HepG2 (cell line): ENCODE data around the gene HABP4. TPM values are rescaled to one million over a fixed set of nuclear protein-coding genes. Genes with fewer than 3 reads are reported as not detected.

ENCODE experiments used
- BRCA1 ChIP-seq: sonication (generic); formaldehyde crosslinking; IDR thresholded peaks from 2 replicates; pipeline ENCODE4 v1.4.0; 2020; ENCODE audit warnings: missing genetic modification reagents
- GATA4 ChIP-seq: sonication (generic); IDR thresholded peaks from 2 replicates; pipeline ENCODE4 v1.6.1; 2016; ENCODE audit warnings: antibody characterized with exemption, low read depth, borderline replicate concordance
- GATAD1 ChIP-seq: IDR thresholded peaks from 2 replicates; pipeline ENCODE4 v1.6.1; 2016; ENCODE audit warnings: missing genetic modification reagents, missing compliant biosample characterization
- NR2F6 ChIP-seq, 2 experiments: IDR thresholded peaks; 2 replicates each; pipeline ENCODE4 v1.6.1; 2016; ENCODE audit warnings: antibody characterized with exemption in 1 of 2, mild to moderate bottlenecking in 1 of 2
- PAF1 ChIP-seq: IDR thresholded peaks from 2 replicates; pipeline ENCODE4 v1.6.1; 2016; ENCODE audit warnings: missing genetic modification reagents, missing compliant biosample characterization
- PAWR ChIP-seq: sonication (generic); formaldehyde crosslinking; IDR thresholded peaks from 2 replicates; pipeline ENCODE4 v1.4.0; 2020; ENCODE audit warnings: missing genetic modification reagents, mild to moderate bottlenecking, borderline replicate concordance
- SAP130 ChIP-seq: IDR thresholded peaks from 2 replicates; pipeline ENCODE4 v1.6.1; 2016; ENCODE audit warnings: low read depth
- SIN3B ChIP-seq: fragments of 150-350 bp; IDR thresholded peaks from 2 replicates; pipeline ENCODE4 v1.6.1; 2014; ENCODE audit warnings: low read length
- ZNF234 ChIP-seq: sonication (generic); formaldehyde crosslinking; conservative IDR thresholded peaks from 2 replicates; pipeline ENCODE4 v1.5.1; 2020; ENCODE audit warnings: mild to moderate bottlenecking, missing genetic modification reagents
- ZNF292 ChIP-seq: sonication (generic); formaldehyde crosslinking; IDR thresholded peaks from 2 replicates; pipeline ENCODE4 v1.8.1; 2022; ENCODE audit warnings: mild to moderate bottlenecking, low read depth, missing genetic modification reagents, borderline replicate concordance
- ZNF549 ChIP-seq: sonication (generic); formaldehyde crosslinking; IDR thresholded peaks from 2 replicates; pipeline ENCODE4 v1.5.0; 2020; ENCODE audit warnings: missing genetic modification reagents
- ZNF782 ChIP-seq: sonication (generic); formaldehyde crosslinking; IDR thresholded peaks from 2 replicates; pipeline ENCODE4 v1.4.0; 2020; ENCODE audit warnings: missing genetic modification reagents, mild to moderate bottlenecking, borderline replicate concordance
- polyA plus RNA-seq, 8 experiments: library from polyadenylated mRNA; depleted of rRNA in 3 of 8; stranded (reverse) in 7 of 8; unstranded in 1 of 8; fragments of >200 nt; fragmentation: Illumina TruSeq in 4 of 8; extraction: Trizol in 4 of 8; gene quantifications; 2 replicates each; pipeline versions ENCODE4 v1.2.1 to v1.2.3, GENCODE V29; 2011 to 2016; ENCODE audit warnings: low read depth in 4 of 8, missing spikeins in 1 of 8, mixed read lengths in 1 of 8; ENCODE audit not compliant: insufficient read depth in 1 of 8
- total RNA-seq, 5 experiments: library from RNA; depleted of rRNA; stranded (reverse); fragments of >200 nt; fragmentation: Illumina TruSeq; extraction: Trizol; gene quantifications; 2 replicates each; pipeline ENCODE4 v1.2.3, GENCODE V29; 2016; ENCODE audit warnings: low read depth in 1 of 5
- TF ChIP-seq, protein P1 (sequence below): sonication (generic); formaldehyde crosslinking; IDR thresholded peaks from 2 replicates; pipeline ENCODE4 v1.4.0; 2020; ENCODE audit warnings: missing genetic modification reagents
- TF ChIP-seq, protein P2 (sequence below): sonication (generic); formaldehyde crosslinking; IDR thresholded peaks from 2 replicates; pipeline ENCODE4 v1.4.0; 2020; ENCODE audit warnings: missing genetic modification reagents
- TF ChIP-seq, protein P3 (sequence below): sonication (generic); formaldehyde crosslinking; IDR thresholded peaks from 2 replicates; pipeline ENCODE4 v1.5.0; 2020; ENCODE audit warnings: missing genetic modification reagents
- TF ChIP-seq, protein P4 (sequence below): sonication (generic); formaldehyde crosslinking; IDR thresholded peaks from 2 replicates; pipeline ENCODE4 v1.4.0; 2020; ENCODE audit warnings: missing genetic modification reagents
- TF ChIP-seq, protein P5 (sequence below): sonication (generic); formaldehyde crosslinking; IDR thresholded peaks from 2 replicates; pipeline ENCODE4 v1.4.0; 2020; ENCODE audit warnings: missing genetic modification reagents

HABP4 gene
- total and polyA plus RNA-seq, 2 of the 13 experiments (the other 11 are each of a cell fraction or from before 2014, with no cell fraction given), result 14.3 to 26.6 TPM

DNA sequence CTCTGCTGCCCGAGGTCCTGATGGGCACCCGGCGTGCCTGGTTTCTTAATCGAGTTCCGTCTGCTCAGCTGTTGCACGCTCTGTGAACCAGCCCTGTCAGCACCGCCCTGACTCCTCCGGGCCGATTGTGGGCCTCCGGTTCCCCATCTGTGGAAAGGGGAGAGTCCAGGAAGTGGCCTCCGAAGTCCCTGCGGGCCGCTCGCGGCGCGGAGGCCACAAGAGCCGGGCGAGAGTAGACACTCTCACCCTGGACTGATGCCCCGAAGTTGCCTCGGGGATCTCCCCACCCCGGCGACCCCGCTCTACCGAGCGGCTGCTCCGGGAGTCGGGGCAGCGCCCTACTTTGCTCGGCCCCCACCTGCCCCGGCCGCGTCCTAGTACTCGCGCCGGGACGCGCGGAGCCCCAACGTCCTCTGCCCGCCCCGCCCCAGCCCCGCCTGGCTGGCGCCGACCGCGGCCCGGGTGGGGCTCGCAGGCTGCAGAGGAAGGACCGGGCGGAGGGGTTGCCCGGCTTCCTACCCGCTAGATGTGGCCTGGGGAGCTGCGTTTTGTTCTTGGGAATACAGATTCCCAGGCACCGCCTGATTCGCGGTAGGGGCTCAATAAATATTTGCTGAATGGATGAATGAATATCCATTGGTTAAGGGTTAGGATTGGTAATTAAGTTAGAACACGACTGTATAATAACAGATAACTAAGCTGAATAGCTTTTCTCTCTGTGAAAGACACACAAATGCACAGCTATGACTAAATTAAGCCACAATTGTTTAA is 30.9 kb upstream of the HABP4 start (continued):
- TF ChIP-seq, protein P1, sequence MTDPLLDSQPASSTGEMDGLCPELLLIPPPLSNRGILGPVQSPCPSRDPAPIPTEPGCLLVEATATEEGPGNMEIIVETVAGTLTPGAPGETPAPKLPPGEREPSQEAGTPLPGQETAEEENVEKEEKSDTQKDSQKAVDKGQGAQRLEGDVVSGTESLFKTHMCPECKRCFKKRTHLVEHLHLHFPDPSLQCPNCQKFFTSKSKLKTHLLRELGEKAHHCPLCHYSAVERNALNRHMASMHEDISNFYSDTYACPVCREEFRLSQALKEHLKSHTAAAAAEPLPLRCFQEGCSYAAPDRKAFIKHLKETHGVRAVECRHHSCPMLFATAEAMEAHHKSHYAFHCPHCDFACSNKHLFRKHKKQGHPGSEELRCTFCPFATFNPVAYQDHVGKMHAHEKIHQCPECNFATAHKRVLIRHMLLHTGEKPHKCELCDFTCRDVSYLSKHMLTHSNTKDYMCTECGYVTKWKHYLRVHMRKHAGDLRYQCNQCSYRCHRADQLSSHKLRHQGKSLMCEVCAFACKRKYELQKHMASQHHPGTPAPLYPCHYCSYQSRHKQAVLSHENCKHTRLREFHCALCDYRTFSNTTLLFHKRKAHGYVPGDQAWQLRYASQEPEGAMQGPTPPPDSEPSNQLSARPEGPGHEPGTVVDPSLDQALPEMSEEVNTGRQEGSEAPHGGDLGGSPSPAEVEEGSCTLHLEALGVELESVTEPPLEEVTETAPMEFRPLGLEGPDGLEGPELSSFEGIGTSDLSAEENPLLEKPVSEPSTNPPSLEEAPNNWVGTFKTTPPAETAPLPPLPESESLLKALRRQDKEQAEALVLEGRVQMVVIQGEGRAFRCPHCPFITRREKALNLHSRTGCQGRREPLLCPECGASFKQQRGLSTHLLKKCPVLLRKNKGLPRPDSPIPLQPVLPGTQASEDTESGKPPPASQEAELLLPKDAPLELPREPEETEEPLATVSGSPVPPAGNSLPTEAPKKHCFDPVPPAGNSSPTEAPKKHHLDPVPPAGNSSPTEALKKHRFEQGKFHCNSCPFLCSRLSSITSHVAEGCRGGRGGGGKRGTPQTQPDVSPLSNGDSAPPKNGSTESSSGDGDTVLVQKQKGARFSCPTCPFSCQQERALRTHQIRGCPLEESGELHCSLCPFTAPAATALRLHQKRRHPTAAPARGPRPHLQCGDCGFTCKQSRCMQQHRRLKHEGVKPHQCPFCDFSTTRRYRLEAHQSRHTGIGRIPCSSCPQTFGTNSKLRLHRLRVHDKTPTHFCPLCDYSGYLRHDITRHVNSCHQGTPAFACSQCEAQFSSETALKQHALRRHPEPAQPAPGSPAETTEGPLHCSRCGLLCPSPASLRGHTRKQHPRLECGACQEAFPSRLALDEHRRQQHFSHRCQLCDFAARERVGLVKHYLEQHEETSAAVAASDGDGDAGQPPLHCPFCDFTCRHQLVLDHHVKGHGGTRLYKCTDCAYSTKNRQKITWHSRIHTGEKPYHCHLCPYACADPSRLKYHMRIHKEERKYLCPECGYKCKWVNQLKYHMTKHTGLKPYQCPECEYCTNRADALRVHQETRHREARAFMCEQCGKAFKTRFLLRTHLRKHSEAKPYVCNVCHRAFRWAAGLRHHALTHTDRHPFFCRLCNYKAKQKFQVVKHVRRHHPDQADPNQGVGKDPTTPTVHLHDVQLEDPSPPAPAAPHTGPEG (CRISPR knock-in tag), result no peak
- TF ChIP-seq GATAD1 (no peak), SIN3B (no peak), ZNF782 (CRISPR knock-in tag) (no peak), ZNF292 (0 out of 2 replicates have a peak, but pooled peaks have one; percentile 28), ZNF234 (no peak), PAF1 (CRISPR knock-in tag) (no peak), GATA4 (no peak), PAWR (no peak), SAP130 (CRISPR knock-in tag) (peak; percentile 76), NR2F6 (IDR thresholded peaks at IDR 0.05) (no peak), NR2F6 (CRISPR knock-in tag; IDR thresholded peaks at IDR 0.05) (peak; percentile 13; the same call in 1 of the 2 replicates), ZNF549 (CRISPR knock-in tag) (no peak), BRCA1 (CRISPR knock-in tag) (no peak)
- TF ChIP-seq, protein P2, sequence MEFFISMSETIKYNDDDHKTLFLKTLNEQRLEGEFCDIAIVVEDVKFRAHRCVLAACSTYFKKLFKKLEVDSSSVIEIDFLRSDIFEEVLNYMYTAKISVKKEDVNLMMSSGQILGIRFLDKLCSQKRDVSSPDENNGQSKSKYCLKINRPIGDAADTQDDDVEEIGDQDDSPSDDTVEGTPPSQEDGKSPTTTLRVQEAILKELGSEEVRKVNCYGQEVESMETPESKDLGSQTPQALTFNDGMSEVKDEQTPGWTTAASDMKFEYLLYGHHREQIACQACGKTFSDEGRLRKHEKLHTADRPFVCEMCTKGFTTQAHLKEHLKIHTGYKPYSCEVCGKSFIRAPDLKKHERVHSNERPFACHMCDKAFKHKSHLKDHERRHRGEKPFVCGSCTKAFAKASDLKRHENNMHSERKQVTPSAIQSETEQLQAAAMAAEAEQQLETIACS (CRISPR knock-in tag), result peak; percentile 45; the same call in 1 of the 2 replicates
- TF ChIP-seq, protein P3, sequence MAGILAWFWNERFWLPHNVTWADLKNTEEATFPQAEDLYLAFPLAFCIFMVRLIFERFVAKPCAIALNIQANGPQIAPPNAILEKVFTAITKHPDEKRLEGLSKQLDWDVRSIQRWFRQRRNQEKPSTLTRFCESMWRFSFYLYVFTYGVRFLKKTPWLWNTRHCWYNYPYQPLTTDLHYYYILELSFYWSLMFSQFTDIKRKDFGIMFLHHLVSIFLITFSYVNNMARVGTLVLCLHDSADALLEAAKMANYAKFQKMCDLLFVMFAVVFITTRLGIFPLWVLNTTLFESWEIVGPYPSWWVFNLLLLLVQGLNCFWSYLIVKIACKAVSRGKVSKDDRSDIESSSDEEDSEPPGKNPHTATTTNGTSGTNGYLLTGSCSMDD (CRISPR knock-in tag), result no peak
- TF ChIP-seq, protein P4, sequence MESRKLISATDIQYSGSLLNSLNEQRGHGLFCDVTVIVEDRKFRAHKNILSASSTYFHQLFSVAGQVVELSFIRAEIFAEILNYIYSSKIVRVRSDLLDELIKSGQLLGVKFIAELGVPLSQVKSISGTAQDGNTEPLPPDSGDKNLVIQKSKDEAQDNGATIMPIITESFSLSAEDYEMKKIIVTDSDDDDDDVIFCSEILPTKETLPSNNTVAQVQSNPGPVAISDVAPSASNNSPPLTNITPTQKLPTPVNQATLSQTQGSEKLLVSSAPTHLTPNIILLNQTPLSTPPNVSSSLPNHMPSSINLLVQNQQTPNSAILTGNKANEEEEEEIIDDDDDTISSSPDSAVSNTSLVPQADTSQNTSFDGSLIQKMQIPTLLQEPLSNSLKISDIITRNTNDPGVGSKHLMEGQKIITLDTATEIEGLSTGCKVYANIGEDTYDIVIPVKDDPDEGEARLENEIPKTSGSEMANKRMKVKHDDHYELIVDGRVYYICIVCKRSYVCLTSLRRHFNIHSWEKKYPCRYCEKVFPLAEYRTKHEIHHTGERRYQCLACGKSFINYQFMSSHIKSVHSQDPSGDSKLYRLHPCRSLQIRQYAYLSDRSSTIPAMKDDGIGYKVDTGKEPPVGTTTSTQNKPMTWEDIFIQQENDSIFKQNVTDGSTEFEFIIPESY (CRISPR knock-in tag), result no peak
- TF ChIP-seq, protein P5, sequence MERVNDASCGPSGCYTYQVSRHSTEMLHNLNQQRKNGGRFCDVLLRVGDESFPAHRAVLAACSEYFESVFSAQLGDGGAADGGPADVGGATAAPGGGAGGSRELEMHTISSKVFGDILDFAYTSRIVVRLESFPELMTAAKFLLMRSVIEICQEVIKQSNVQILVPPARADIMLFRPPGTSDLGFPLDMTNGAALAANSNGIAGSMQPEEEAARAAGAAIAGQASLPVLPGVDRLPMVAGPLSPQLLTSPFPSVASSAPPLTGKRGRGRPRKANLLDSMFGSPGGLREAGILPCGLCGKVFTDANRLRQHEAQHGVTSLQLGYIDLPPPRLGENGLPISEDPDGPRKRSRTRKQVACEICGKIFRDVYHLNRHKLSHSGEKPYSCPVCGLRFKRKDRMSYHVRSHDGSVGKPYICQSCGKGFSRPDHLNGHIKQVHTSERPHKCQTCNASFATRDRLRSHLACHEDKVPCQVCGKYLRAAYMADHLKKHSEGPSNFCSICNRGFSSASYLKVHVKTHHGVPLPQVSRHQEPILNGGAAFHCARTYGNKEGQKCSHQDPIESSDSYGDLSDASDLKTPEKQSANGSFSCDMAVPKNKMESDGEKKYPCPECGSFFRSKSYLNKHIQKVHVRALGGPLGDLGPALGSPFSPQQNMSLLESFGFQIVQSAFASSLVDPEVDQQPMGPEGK (CRISPR knock-in tag), result peak; percentile 80
